B cell (primary cell): Measurements from ENCODE around the gene PSMA8. TPM values are rescaled to one million over a fixed set of nuclear protein-coding genes. Genes with fewer than 3 reads are reported as not detected.

Experiments used
- ATAC-seq: fragments of 200-7000 bp; cut with Tn5 transposase; one replicate; pipeline ENCODE4 v1.10.0; 2021; ENCODE audit warnings: low read depth, mild to moderate bottlenecking, moderate number of reproducible peaks, moderate library complexity
- CTCF ChIA-PET: fragments of 350-600 bp; sonication (Branson Sonifier 250); formaldehyde crosslinking; loops from one replicate; lab custom pipeline; 2021; ENCODE audit warnings: antibody characterized with exemption, inconsistent platforms; lab: Charles Lee
- POLR2A ChIA-PET: fragments of 350-600 bp; sonication (Branson Sonifier 250); formaldehyde crosslinking; loops from one replicate; lab custom pipeline; 2021; ENCODE audit warnings: antibody characterized with exemption; lab: Charles Lee
- DNase-seq: peaks from one replicate; pipeline ENCODE4 v3.0.0; 2013
- H2AFZ ChIP-seq: 2 replicates; pipeline ENCODE4 v1.6.1; 2012; ENCODE audit warnings: mild to moderate bottlenecking, low read depth, low read length; ENCODE audit not compliant: insufficient read depth, poor library complexity, severe bottlenecking
- H3K27ac ChIP-seq, 2 donors: 1 replicate in 1 of 2; 2 replicates in 1 of 2; pipeline ENCODE4 v1.5.1; 2012 to 2013; ENCODE audit warnings: low read length in 2 of 2, mild to moderate bottlenecking in 2 of 2, moderate library complexity in 1 of 2
- H3K27me3 ChIP-seq, 4 experiments: fragments of 200-600 bp in 1 of 4; sonication (generic) in 1 of 4; replicated peaks in 1 of 4; 1 replicate in 2 of 4; 2 replicates in 2 of 4; pipeline versions ENCODE4 v1.6.1 to v1.7.0; 2013 to 2016; ENCODE audit warnings: low read length in 3 of 4, mild to moderate bottlenecking in 2 of 4, mixed read lengths in 1 of 4, moderate library complexity in 1 of 4; ENCODE audit not compliant: insufficient read depth in 4 of 4, control insufficient read depth in 3 of 4; ENCODE audit errors: control extremely low read depth in 1 of 4
- H3K36me3 ChIP-seq, 2 experiments: replicated peaks in 1 of 2; 1 replicate in 1 of 2; 2 replicates in 1 of 2; pipeline versions ENCODE4 v1.6.1 to v1.7.1; 2013; ENCODE audit warnings: low read length in 1 of 2; ENCODE audit not compliant: insufficient read depth in 2 of 2, control insufficient read depth in 1 of 2; ENCODE audit errors: control extremely low read depth in 1 of 2, extremely low read depth in 1 of 2
- H3K4me1 ChIP-seq, 2 donors: fragments of 200-600 bp in 1 of 2; sonication (generic) in 1 of 2; 1 replicate in 1 of 2; 2 replicates in 1 of 2; pipeline versions ENCODE4 v1.5.1 to v1.6.1; 2013 to 2017; ENCODE audit warnings: low read length in 2 of 2; ENCODE audit not compliant: control insufficient read depth in 2 of 2, insufficient read depth in 2 of 2
- H3K4me2 ChIP-seq: replicated peaks from 2 replicates; pipeline ENCODE3; 2012; ENCODE audit warnings: mild to moderate bottlenecking, low read depth, low read length; ENCODE audit not compliant: poor library complexity, severe bottlenecking
- H3K4me3 ChIP-seq, 5 experiments: fragments of 200-600 bp in 1 of 5; sonication (generic) in 1 of 5; 1 replicate in 3 of 5; 2 replicates in 2 of 5; pipeline versions ENCODE4 v1.5.1 to v1.7.0; 2011 to 2016; ENCODE audit warnings: low read length in 4 of 5, mild to moderate bottlenecking in 4 of 5, low read depth in 2 of 5, control low read depth in 1 of 5, moderate library complexity in 1 of 5; ENCODE audit not compliant: insufficient read depth in 1 of 5; ENCODE audit errors: control extremely low read depth in 1 of 5, extremely low read depth in 1 of 5
- H3K79me2 ChIP-seq: fragments of 200-600 bp; sonication (generic); one replicate; pipeline ENCODE4 v1.6.0; 2016; ENCODE audit warnings: low read length; ENCODE audit not compliant: control insufficient read depth, insufficient read depth
- H3K9ac ChIP-seq: fragments of 200-600 bp; sonication (generic); 2 replicates; pipeline ENCODE4 v1.6.1; 2017; ENCODE audit warnings: mild to moderate bottlenecking, low read length, moderate library complexity
- H3K9me3 ChIP-seq, 3 donors: one replicate each; pipeline versions ENCODE4 v1.6.1 to v1.7.1; 2013; ENCODE audit warnings: low read length in 2 of 3; ENCODE audit not compliant: control insufficient read depth in 2 of 3, insufficient read depth in 1 of 3; ENCODE audit errors: control extremely low read depth in 1 of 3
- H4K20me1 ChIP-seq: 2 replicates; pipeline ENCODE4 v1.6.0; 2012; ENCODE audit warnings: mild to moderate bottlenecking, low read length; ENCODE audit not compliant: insufficient read depth, control insufficient read depth, poor library complexity, severe bottlenecking
- H3K27ac Mint-ChIP-seq: one replicate; pipeline ENCODE4 v1.8.0; 2021; ENCODE audit warnings: mixed read lengths
- H3K27me3 Mint-ChIP-seq: one replicate; pipeline ENCODE4 v1.8.0; 2021; ENCODE audit warnings: mixed read lengths
- H3K4me1 Mint-ChIP-seq: one replicate; pipeline ENCODE4 v1.8.0; 2021; ENCODE audit warnings: mixed read lengths
- H3K4me3 Mint-ChIP-seq: one replicate; pipeline ENCODE4 v1.8.0; 2021; ENCODE audit warnings: mixed read lengths
- H3K9me3 Mint-ChIP-seq: one replicate; pipeline ENCODE4 v1.8.0; 2022; ENCODE audit warnings: mixed read lengths; ENCODE audit not compliant: insufficient read depth
- EZH2 ChIP-seq: IDR thresholded peaks from 2 replicates; pipeline ENCODE4 v1.6.1; 2012; ENCODE audit warnings: borderline replicate concordance, low read depth, mild to moderate bottlenecking, moderate library complexity, low read length; ENCODE audit not compliant: insufficient read depth, poor library complexity, severe bottlenecking
- WGBS: methylation state at CpG from one replicate; pipeline ENCODE4 v1.1.5; 2013; ENCODE audit warnings: missing lambda C conversion rate; ENCODE audit not compliant: insufficient coverage; 5-methylcytosine and 5-hydroxymethylcytosine counted together
- intact Hi-C: fragments of 100-400 bp; cut with micrococcal nuclease; formaldehyde crosslinking; loops from one replicate; pipeline ENCODE4 v1.10.0; 2022
- polyA plus RNA-seq: library from polyadenylated mRNA; depleted of rRNA; stranded (reverse); fragments of >200 nt; gene quantifications from 2 replicates; pipeline ENCODE4 v1.2.3, GENCODE V29; 2012
- total RNA-seq, 2 donors: library from RNA; stranded (reverse); fragments of 120-200 nt in 1 of 2; gene quantifications; 1 replicate in 1 of 2; 2 replicates in 1 of 2; pipeline versions ENCODE4 v1.2.3 to v1.2.4, GENCODE V29; 2013 to 2022
- TF ChIP-seq, protein P1 (sequence below): fragments of 200-600 bp; IDR thresholded peaks from one replicate; pipeline ENCODE4 v1.8.0; 2022; ENCODE audit warnings: antibody characterized with exemption, mild to moderate bottlenecking

Gene PSMA8
- total and polyA plus RNA-seq, 2 donors (not counting 1 experiment from before 2014, with no cell fraction given), result 0.33 to 0.91 TPM

- WGBS, result 100% methylated on average over 1 of the region's 6 CpGs
- H3K4me3 Mint-ChIP-seq, result peak overlapping the region; percentile 83
- peaks cover 0 to 6% (median 0%) of the 10 kb centered on the region in 3 donors for H3K9me3 ChIP-seq
- TF ChIP-seq, protein P1, sequence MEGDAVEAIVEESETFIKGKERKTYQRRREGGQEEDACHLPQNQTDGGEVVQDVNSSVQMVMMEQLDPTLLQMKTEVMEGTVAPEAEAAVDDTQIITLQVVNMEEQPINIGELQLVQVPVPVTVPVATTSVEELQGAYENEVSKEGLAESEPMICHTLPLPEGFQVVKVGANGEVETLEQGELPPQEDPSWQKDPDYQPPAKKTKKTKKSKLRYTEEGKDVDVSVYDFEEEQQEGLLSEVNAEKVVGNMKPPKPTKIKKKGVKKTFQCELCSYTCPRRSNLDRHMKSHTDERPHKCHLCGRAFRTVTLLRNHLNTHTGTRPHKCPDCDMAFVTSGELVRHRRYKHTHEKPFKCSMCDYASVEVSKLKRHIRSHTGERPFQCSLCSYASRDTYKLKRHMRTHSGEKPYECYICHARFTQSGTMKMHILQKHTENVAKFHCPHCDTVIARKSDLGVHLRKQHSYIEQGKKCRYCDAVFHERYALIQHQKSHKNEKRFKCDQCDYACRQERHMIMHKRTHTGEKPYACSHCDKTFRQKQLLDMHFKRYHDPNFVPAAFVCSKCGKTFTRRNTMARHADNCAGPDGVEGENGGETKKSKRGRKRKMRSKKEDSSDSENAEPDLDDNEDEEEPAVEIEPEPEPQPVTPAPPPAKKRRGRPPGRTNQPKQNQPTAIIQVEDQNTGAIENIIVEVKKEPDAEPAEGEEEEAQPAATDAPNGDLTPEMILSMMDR, result no peak
- TF ChIP-seq EZH2, result no peak
- H3K27ac Mint-ChIP-seq, result peak overlapping the region; percentile 74
- peaks cover 13% of the 10 kb centered on the region for H3K4me1 Mint-ChIP-seq
- no peaks in the 10 kb centered on the region for H3K27me3 ChIP-seq
- H3K9ac ChIP-seq, result peak overlapping the region; percentile 56
- ChIA-PET POLR2A (interaction anchor here (1.1 kb wide), 1 partner anchor 9 kb away, joined by 5 read pairs; no protein-coding TSS in a partner anchor), CTCF (no interaction called here)
- peak overlapping the region in 1 of 2 donors; percentile 57 for H3K27ac ChIP-seq
- H3K4me3 ChIP-seq, result peak overlapping the region in 4 of 5 experiments; percentile 14 to 51 (median 42)
- ATAC-seq, result no peak
- H3K9me3 Mint-ChIP-seq, result no peaks in the 10 kb centered on the region
- no peaks in the 10 kb centered on the region for H3K79me2 ChIP-seq
- no peaks in the 10 kb centered on the region for H3K27me3 Mint-ChIP-seq
- no peaks in the 10 kb centered on the region for H3K36me3 ChIP-seq
- H3K4me2 ChIP-seq, result peak overlapping the region; percentile 46
- intact Hi-C loops, result loop anchor here (5.0 kb wide), 1 partner anchor 42 kb away; the partner anchor contains the start of gene SS18
- H2AFZ ChIP-seq, result peak overlapping the region; percentile 64
- H3K4me1 ChIP-seq, result no peaks in the 10 kb centered on the region
- no peaks in the 10 kb centered on the region for H4K20me1 ChIP-seq
- no peak for DNase-seq
These were observed 438 bp downstream of the PSMA8 start for GRCh38 chr18:26134107-26134506.

- DNase-seq (no peak), ATAC-seq (no peak)
- Mint-ChIP-seq H3K27ac (no peak overlapping the region), H3K4me3 (no peak overlapping the region), H3K27me3 (no peaks in the 10 kb centered on the region), H3K9me3 (no peaks in the 10 kb centered on the region), H3K4me1 (peaks cover 13% of the 10 kb centered on the region)
- WGBS, result 100% methylated on average over 1 of the region's 1 CpG
- Histone ChIP-seq H3K4me1 (no peaks in the 10 kb centered on the region), H2AFZ (no peak overlapping the region), H4K20me1 (no peaks in the 10 kb centered on the region), H3K9ac (no peak overlapping the region), H3K36me3 (no peaks in the 10 kb centered on the region), H3K27ac (no peak overlapping the region), H3K79me2 (no peaks in the 10 kb centered on the region), H3K4me2 (no peak overlapping the region), H3K9me3 (peaks cover 0 to 6% (median 0%) of the 10 kb centered on the region in 3 donors), H3K4me3 (no peak overlapping the region), H3K27me3 (no peaks in the 10 kb centered on the region)
- ChIA-PET CTCF (no interaction called here), POLR2A (no interaction called here)
- intact Hi-C loops, result no loop called here
- TF ChIP-seq, protein P1, result no peak
- TF ChIP-seq EZH2, result no peak
These were observed 1.9 kb downstream of the PSMA8 start for GRCh38 chr18:26135548-26135947.
